ENCODE measurements around the gene ACTN2. TPM values are rescaled to one million over a fixed set of nuclear protein-coding genes. Genes with fewer than 3 reads are reported as not detected.

Gene ACTN2
- total RNA-seq, 1 donor: not detected

- peak; percentile 49 for TF ChIP-seq CTCF (IDR thresholded peaks at IDR 0.05; ENCODE audit: insufficient read depth, low read depth, low read length)
- peak; percentile 55 for DNase-seq (ENCODE audit: low read depth)
- H3K4me3 ChIP-seq (ENCODE audit: low read depth, low read length): no peak overlapping the region
Observed at GRCh38 chr1:236753516-236753915, 67.2 kb downstream of the ACTN2 start.

DNA sequence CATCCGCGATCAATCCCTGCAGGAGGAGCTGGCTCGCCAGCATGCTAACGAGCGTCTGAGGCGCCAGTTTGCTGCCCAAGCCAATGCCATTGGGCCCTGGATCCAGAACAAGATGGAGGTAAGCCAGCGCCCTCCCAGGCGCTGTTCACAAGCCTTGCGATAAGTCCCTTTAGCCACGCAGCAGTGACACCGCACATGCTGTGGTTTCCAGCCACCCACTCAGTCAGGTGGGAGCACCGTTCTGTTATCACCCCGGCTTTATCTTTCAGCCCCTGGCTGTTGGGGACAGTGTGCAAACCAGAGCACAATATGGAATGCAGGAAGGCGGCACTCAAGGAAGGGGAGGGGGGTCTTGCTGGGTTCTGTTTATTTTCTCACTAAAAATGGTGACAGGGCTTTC, 67.7 kb downstream of the ACTN2 start:
- DNase-seq (ENCODE audit: low read depth): no peak
- H3K4me3 ChIP-seq (ENCODE audit: low read depth, low read length): no peak overlapping the region
- no peak for TF ChIP-seq CTCF (IDR thresholded peaks at IDR 0.05; ENCODE audit: insufficient read depth, low read depth, low read length)

GRCh38 chr1:236754525-236755210, 68.4 kb downstream of the ACTN2 start:
- DNase-seq (ENCODE audit: low read depth): no peak
- TF ChIP-seq CTCF (IDR thresholded peaks at IDR 0.05; ENCODE audit: insufficient read depth, low read depth, low read length): no peak
- no peak overlapping the region for H3K4me3 ChIP-seq (ENCODE audit: low read depth, low read length)

DNA sequence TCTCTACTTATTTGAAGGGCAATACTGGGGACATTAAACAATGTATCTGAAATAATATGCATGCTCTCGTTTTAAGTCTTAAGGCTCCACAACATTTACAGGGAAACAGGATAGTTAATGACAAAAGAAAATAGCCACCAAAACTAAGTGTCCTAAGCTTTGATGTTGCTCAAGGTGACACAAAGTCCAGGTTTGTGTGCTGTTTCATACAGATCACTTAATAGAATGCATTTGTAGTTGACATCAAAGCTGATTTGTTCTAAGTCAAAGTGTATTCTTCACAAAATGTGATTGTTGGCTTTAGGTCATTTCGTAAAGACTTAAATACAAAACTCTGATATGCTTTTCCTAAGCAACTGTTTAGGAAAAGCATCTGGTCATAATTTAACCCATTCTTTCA, 71.3 kb downstream of the ACTN2 start:
- no peak for DNase-seq (ENCODE audit: low read depth)
- TF ChIP-seq CTCF (IDR thresholded peaks at IDR 0.05; ENCODE audit: insufficient read depth, low read depth, low read length): no peak
- H3K4me3 ChIP-seq (ENCODE audit: low read depth, low read length): no peak overlapping the region

DNA sequence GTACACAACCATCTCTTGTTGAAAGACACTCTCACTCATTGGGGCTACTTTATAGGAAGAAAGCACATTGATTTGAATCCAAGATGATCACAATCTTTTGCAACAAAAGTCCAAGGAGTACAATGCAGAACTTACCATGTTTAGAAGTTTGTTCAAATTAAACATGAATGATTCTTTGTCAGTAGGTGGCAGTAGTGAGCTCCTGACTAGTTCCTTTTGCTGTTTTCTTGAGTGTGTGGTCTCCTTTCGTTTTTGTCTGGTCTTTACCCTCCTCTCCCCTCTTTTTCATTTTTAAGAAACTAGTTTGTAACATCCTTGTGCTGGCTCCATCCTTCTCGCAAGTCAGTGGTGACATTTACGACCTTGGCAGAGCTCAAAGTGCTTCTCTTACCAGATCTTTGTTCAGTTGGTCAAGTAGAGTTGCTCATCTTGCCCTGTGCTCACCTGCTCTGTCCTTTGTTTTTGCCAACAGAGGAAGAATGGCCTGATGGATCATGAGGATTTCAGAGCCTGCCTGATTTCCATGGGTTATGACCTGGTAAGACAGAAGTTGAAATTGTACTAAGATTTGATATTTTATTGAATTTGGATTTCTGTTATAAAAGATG, 73.1 kb downstream of the ACTN2 start:
- peak; percentile 78 for TF ChIP-seq CTCF (IDR thresholded peaks at IDR 0.05; ENCODE audit: insufficient read depth, low read depth, low read length)
- peak; percentile 63 for DNase-seq (ENCODE audit: low read depth)
- no peak overlapping the region for H3K4me3 ChIP-seq (ENCODE audit: low read depth, low read length)

GRCh38 chr1:236760480-236760879, 74.2 kb downstream of the ACTN2 start:
- TF ChIP-seq CTCF (IDR thresholded peaks at IDR 0.05; ENCODE audit: insufficient read depth, low read depth, low read length): no peak
- no peak overlapping the region for H3K4me3 ChIP-seq (ENCODE audit: low read depth, low read length)
- DNase-seq (ENCODE audit: low read depth): no peak

Measured in fibroblast of villous mesenchyme (primary cell).